Thyroid gland (tissue), 4 donors: ENCODE measurements around the gene POLR2M. TPM values are rescaled to one million over a fixed set of nuclear protein-coding genes. Genes with fewer than 3 reads are reported as not detected.

Source experiments
- DNase-seq, 2 donors: peaks; one replicate each; pipeline ENCODE4 v3.0.0-alpha.2; 2019
- H3K27ac ChIP-seq, 3 donors: fragments of 200-600 bp; sonication (generic); 1 replicate in 2 of 3; 2 replicates in 1 of 3; pipeline ENCODE4 v1.5.1; 2016 to 2019; ENCODE audit warnings: mild to moderate bottlenecking in 1 of 3, moderate library complexity in 1 of 3
- H3K27me3 ChIP-seq: fragments of 200-600 bp; sonication (generic); one replicate; pipeline ENCODE4 v1.5.1; 2019
- H3K36me3 ChIP-seq, 2 donors: fragments of 200-600 bp; sonication (generic); one replicate each; pipeline ENCODE4 v1.5.1; 2016 to 2019
- H3K4me1 ChIP-seq, 2 donors: fragments of 200-600 bp; sonication (generic); one replicate each; pipeline ENCODE4 v1.5.1; 2017 to 2019
- H3K4me3 ChIP-seq, 3 donors: fragments of 200-600 bp; sonication (generic); replicated peaks in 1 of 3; 1 replicate in 2 of 3; 2 replicates in 1 of 3; pipeline ENCODE4 v1.5.1; 2016; ENCODE audit warnings: mild to moderate bottlenecking in 1 of 3
- H3K9me3 ChIP-seq: fragments of 200-600 bp; sonication (generic); one replicate; pipeline ENCODE4 v1.5.1; 2017
- POLR2A ChIP-seq, 2 donors: fragments of 450-650 bp; IDR thresholded peaks; one replicate each; pipeline ENCODE4 v1.6.1; 2017; ENCODE audit warnings: antibody characterized with exemption in 2 of 2, mild to moderate bottlenecking in 2 of 2, moderate library complexity in 1 of 2
- WGBS, 2 donors: methylation state at CpG; one replicate each; pipeline ENCODE4 v1.1.5; 2017; 5-methylcytosine and 5-hydroxymethylcytosine counted together
- intact Hi-C: fragments of 100-400 bp; cut with DNase I; formaldehyde crosslinking; loops from one replicate; pipeline ENCODE4 v1.15.1; 2023
- total RNA-seq, 4 donors: library from RNA; depleted of rRNA; stranded (reverse); fragments of >200 nt; gene quantifications; one replicate each; pipeline ENCODE4 v1.2.3, GENCODE V29; 2016
- TF ChIP-seq, protein P1 (sequence below), 6 experiments: fragments of 200-600 bp in 3 of 6; fragments of 450-650 bp in 3 of 6; sonication (generic) in 3 of 6; IDR thresholded peaks; one replicate each; pipeline ENCODE4 v1.5.1; 2016 to 2019; ENCODE audit warnings: antibody characterized with exemption in 6 of 6, mild to moderate bottlenecking in 2 of 6, inconsistent platforms in 1 of 6, moderate library complexity in 1 of 6

POLR2M gene
- total RNA-seq, 4 donors from 2014 or later, result 63.2 to 269 (median 70.6) TPM

DNA sequence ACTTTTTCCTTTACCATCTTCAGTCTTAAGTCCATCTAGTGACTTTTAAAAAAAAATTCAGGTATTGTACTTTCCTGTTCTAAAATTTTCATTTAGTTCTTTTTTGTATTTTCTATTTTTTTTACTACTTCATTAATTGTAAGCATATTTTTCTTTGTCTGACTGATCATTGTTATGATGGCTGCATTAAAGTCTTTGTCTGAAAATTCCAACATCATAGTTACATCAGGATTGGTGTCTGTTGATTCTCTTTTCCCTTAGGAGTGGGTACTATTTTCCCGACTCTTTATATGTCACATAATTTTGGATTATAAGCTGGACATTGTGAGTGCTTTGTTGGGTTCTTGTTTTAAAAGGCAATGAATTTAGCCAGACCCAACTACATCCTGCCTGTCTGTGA, 34.9 kb upstream of the POLR2M start:
- intact Hi-C loops, result no loop called here
- no peaks in the 10 kb centered on the region for H3K36me3 ChIP-seq
- H3K27ac ChIP-seq, result no peak overlapping the region
- no peaks in the 10 kb centered on the region for H3K9me3 ChIP-seq
- DNase-seq, result no peak
- no peak overlapping the region for H3K4me3 ChIP-seq
- WGBS, 2 donors, result 0 to 3% methylated on average over 1 of the region's 1 CpG
- no peaks in the 10 kb centered on the region for H3K27me3 ChIP-seq
- TF ChIP-seq, protein P1, sequence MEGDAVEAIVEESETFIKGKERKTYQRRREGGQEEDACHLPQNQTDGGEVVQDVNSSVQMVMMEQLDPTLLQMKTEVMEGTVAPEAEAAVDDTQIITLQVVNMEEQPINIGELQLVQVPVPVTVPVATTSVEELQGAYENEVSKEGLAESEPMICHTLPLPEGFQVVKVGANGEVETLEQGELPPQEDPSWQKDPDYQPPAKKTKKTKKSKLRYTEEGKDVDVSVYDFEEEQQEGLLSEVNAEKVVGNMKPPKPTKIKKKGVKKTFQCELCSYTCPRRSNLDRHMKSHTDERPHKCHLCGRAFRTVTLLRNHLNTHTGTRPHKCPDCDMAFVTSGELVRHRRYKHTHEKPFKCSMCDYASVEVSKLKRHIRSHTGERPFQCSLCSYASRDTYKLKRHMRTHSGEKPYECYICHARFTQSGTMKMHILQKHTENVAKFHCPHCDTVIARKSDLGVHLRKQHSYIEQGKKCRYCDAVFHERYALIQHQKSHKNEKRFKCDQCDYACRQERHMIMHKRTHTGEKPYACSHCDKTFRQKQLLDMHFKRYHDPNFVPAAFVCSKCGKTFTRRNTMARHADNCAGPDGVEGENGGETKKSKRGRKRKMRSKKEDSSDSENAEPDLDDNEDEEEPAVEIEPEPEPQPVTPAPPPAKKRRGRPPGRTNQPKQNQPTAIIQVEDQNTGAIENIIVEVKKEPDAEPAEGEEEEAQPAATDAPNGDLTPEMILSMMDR (IDR thresholded peaks at IDR 0.05), result no peak
- no peak for TF ChIP-seq POLR2A (IDR thresholded peaks at IDR 0.05)
- peaks cover 12 to 16% of the 10 kb centered on the region in 2 donors for H3K4me1 ChIP-seq

DNA sequence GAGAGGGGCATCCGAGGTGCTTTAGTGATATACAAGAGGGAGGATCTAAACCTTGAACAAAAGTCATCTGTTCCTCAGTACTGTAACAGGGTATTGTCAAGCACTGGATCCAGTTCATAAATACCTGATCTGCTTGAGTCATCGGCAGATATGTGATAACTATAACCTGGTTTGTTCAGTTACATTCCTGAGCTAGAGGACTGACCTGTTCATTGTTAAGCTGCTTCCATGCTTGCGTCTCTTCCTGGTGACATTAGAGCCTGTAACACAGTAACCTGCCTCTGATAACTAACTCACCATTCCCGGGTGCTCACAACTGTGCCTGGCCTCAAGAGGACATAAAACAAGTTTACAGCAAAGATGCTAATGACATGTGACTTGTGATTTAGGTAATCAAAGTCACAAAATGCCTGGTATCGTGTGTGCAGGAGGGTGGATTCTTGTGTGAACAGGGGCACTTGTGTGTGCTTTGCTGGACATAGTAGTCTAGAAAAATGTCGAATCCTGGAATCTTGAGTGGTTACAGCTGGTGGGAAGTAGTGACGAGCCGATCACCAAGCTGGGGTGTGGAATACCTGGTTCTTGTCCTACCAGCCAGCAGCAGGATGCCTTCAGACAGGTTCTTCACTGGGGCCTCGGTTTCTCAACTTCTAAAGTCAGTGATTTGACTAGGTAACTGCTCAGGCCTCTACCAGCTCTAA, 30.9 kb upstream of the POLR2M start:
- Histone ChIP-seq H3K9me3 (no peaks in the 10 kb centered on the region), H3K27ac (peak overlapping the region; percentile 18 to 36 (median 27)), H3K4me1 (peaks cover 12 to 16% of the 10 kb centered on the region in 2 donors), H3K27me3 (no peaks in the 10 kb centered on the region), H3K4me3 (no peak overlapping the region), H3K36me3 (no peaks in the 10 kb centered on the region)
- no peak for TF ChIP-seq POLR2A (IDR thresholded peaks at IDR 0.05)
- TF ChIP-seq, protein P1 (IDR thresholded peaks at IDR 0.05), result no peak
- peak in 1 of 2 donors; percentile 39 for DNase-seq
- intact Hi-C loops, result no loop called here
- WGBS, 2 donors, result 55 to 58% methylated on average over 9 of the region's 9 CpGs

DNA sequence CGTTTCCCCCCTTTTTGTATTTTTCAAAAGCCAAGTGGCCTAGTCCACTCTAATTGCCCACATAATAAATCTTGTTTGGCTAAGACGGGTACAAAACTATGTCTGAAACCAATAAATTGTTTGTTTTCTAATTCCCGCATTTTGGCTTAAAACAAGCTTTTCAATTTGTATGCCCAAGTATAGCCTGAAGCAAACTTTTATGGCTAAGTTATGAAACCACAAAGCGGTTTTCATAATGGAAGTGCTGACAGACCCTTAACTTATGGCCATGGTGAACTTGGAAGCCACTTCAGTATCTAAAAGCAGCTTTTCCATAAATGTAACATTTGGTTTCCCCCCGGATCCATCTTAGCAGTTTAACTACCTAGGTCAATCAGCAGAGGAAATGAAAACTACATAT, 29.9 kb upstream of the POLR2M start:
- H3K9me3 ChIP-seq, result no peaks in the 10 kb centered on the region
- no peak overlapping the region for H3K27ac ChIP-seq
- 94 to 95% methylated on average over 5 of the region's 5 CpGs for WGBS, 2 donors
- peaks cover 12 to 16% of the 10 kb centered on the region in 2 donors for H3K4me1 ChIP-seq
- H3K4me3 ChIP-seq, result no peak overlapping the region
- no peaks in the 10 kb centered on the region for H3K27me3 ChIP-seq
- DNase-seq, result no peak
- H3K36me3 ChIP-seq, result no peaks in the 10 kb centered on the region
- intact Hi-C loops, result no loop called here
- TF ChIP-seq, protein P1 (IDR thresholded peaks at IDR 0.05), result no peak
- TF ChIP-seq POLR2A (IDR thresholded peaks at IDR 0.05), result no peak

DNA sequence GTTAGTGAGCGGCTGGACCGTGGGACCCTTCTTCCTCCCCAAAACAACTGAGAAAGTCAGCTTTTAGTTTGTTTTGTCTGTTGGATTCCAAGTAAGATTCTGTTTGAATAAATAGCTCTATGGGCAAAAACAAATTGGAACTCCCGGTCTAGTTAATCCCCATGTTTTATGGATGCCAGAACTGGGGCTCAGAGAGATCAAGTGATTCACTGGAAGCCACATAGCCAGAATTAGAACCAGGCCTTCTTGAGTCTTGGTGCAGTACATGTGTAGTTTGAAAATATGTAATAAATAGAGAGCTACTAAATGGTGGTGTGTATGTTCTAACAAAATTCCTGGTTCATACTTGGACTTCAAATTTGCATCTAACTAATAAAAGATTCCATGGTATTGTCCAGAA, 29.3 kb upstream of the POLR2M start:
- no peak for DNase-seq
- no peak overlapping the region for H3K4me3 ChIP-seq
- no peaks in the 10 kb centered on the region for H3K36me3 ChIP-seq
- H3K27me3 ChIP-seq, result no peaks in the 10 kb centered on the region
- H3K4me1 ChIP-seq, result peaks cover 12 to 16% of the 10 kb centered on the region in 2 donors
- TF ChIP-seq, protein P1 (IDR thresholded peaks at IDR 0.05), result no peak
- WGBS, 2 donors, result 84 to 90% methylated on average over 3 of the region's 3 CpGs
- no peaks in the 10 kb centered on the region for H3K9me3 ChIP-seq
- intact Hi-C loops, result no loop called here
- no peak overlapping the region for H3K27ac ChIP-seq

DNA sequence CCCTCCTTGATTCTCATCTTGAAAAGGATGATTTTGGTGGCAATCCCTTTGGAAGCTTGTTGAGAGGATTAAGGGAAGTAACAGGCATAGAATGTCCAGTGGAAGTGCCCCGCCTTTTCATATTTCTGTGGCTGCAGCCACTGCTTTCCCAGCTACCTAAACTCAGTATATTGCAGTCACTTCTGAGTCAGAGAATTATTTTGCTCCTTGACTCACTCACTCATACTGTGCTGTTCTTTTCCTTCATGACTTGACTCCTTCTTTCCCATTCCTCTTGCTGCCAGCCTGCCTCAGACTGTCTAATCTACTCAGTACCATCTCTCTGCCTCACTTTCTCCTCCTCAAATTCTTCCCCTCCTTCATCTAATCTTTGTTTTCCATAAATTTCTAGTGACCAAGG, 26.5 kb upstream of the POLR2M start:
- no peak for DNase-seq
- H3K27ac ChIP-seq, result no peak overlapping the region
- intact Hi-C loops, result no loop called here
- peaks cover 15 to 19% of the 10 kb centered on the region in 2 donors for H3K4me1 ChIP-seq
- no peaks in the 10 kb centered on the region for H3K27me3 ChIP-seq
- 100% methylated on average over 1 of the region's 1 CpG for WGBS, 2 donors
- TF ChIP-seq, protein P1 (IDR thresholded peaks at IDR 0.05), result no peak
- TF ChIP-seq POLR2A (IDR thresholded peaks at IDR 0.05), result no peak
- H3K4me3 ChIP-seq, result no peak overlapping the region
- no peaks in the 10 kb centered on the region for H3K9me3 ChIP-seq
- no peaks in the 10 kb centered on the region for H3K36me3 ChIP-seq
